HAP-1 (cell line): ENCODE data around the gene CHRNB1.

Experiments
- DNase-seq, 2 experiments: peaks; one replicate each; pipeline ENCODE4 v3.0.0-alpha.2; 2016 to 2020; ENCODE audit warnings: low spot score in 2 of 2
- H3K27me3 ChIP-seq: fragments of 250-450 bp; sonication (Bioruptor Pico); 2 replicates; pipeline ENCODE4 v1.5.1; 2020; ENCODE audit warnings: low read depth, mild to moderate bottlenecking, moderate library complexity
- H3K36me3 ChIP-seq: fragments of 250-450 bp; sonication (Bioruptor Pico); replicated peaks from 2 replicates; pipeline ENCODE4 v1.5.1; 2020; ENCODE audit warnings: mild to moderate bottlenecking
- H3K4me1 ChIP-seq: fragments of 250-450 bp; sonication (Bioruptor Pico); 2 replicates; pipeline ENCODE4 v1.5.1; 2020; ENCODE audit warnings: mild to moderate bottlenecking
- H3K4me3 ChIP-seq: fragments of 250-450 bp; sonication (Bioruptor Pico); 2 replicates; pipeline ENCODE4 v1.5.1; 2020; ENCODE audit warnings: mild to moderate bottlenecking, moderate library complexity
- H3K9me3 ChIP-seq: fragments of 250-450 bp; sonication (Bioruptor Pico); 2 replicates; pipeline ENCODE4 v1.5.1; 2020; ENCODE audit warnings: mild to moderate bottlenecking, moderate library complexity
- in situ Hi-C: fragments of 300-500 bp; cut with MboI; formaldehyde crosslinking; loops from 3 replicates; pipeline ENCODE4 v1.14.3; 2020; ENCODE audit warnings: low sequenced_read_pairs, inconsistent platforms, mixed read lengths

The CHRNB1 gene

GRCh38 chr17:7444682-7445618 is at the start of gene CHRNB1:
TSS of gene CHRNB1 (plus strand) at chr17:7445061. CDS start at chr17:7445128, 67 bp downstream.
- H3K4me3 ChIP-seq, result no peak within 1 kb of the TSS
- H3K4me1 ChIP-seq, result no peaks in the 10 kb centered on the region
- H3K27me3 ChIP-seq, result no peaks in the 10 kb centered on the region
- in situ Hi-C loops, result no loop called here
- H3K36me3 ChIP-seq, result no peaks in the 10 kb centered on the region
- no peak for DNase-seq
- H3K9me3 ChIP-seq, result no peaks in the 10 kb centered on the region

- Histone ChIP-seq H3K9me3 (no peaks in the 10 kb centered on the region), H3K4me3 (no peak overlapping the region), H3K27me3 (no peaks in the 10 kb centered on the region), H3K4me1 (peaks cover 6% of the 10 kb centered on the region), H3K36me3 (no peaks in the 10 kb centered on the region; the same call in 1 of the 2 replicates)
- no peak for DNase-seq
- in situ Hi-C loops, result no loop called here
Measured at GRCh38 chr17:7396147-7396546, 48.7 kb upstream of the CHRNB1 start.

GRCh38 chr17:7398612-7399011 is 46.2 kb upstream of the CHRNB1 start:
- H3K4me3 ChIP-seq, result no peak overlapping the region
- no peaks in the 10 kb centered on the region for H3K9me3 ChIP-seq
- in situ Hi-C loops, result no loop called here
- H3K36me3 ChIP-seq, result peaks cover 5% of the 10 kb centered on the region; the same call in 1 of the 2 replicates
- no peaks in the 10 kb centered on the region for H3K27me3 ChIP-seq
- no peak for DNase-seq
- H3K4me1 ChIP-seq, result peaks cover 13% of the 10 kb centered on the region

- H3K27me3 ChIP-seq, result no peaks in the 10 kb centered on the region
- no peaks in the 10 kb centered on the region for H3K9me3 ChIP-seq
- H3K4me1 ChIP-seq, result peaks cover 6% of the 10 kb centered on the region
- peak overlapping the region; percentile 69 for H3K4me3 ChIP-seq
- in situ Hi-C loops, result no loop called here
- DNase-seq, result peak; percentile 10 to 79
- peaks cover 5% of the 10 kb centered on the region; the same call in 1 of the 2 replicates for H3K36me3 ChIP-seq
Measured at GRCh38 chr17:7403043-7403726, 41.7 kb upstream of the CHRNB1 start.

GRCh38 chr17:7403727-7403976 is 41.2 kb upstream of the CHRNB1 start:
- DNase-seq, result no peak
- Histone ChIP-seq H3K4me1 (peaks cover 6% of the 10 kb centered on the region), H3K4me3 (peak overlapping the region; percentile 69), H3K9me3 (no peaks in the 10 kb centered on the region), H3K27me3 (no peaks in the 10 kb centered on the region), H3K36me3 (peaks cover 5% of the 10 kb centered on the region; the same call in 1 of the 2 replicates)
- in situ Hi-C loops, result no loop called here

GRCh38 chr17:7403977-7404736 is 40.7 kb upstream of the CHRNB1 start, which contains the start of gene TMEM256:
TSS of gene TMEM256 (minus strand) at chr17:7404097. CDS start at chr17:7404084, 13 bp downstream.
- Histone ChIP-seq H3K27me3 (no peaks in the 10 kb centered on the region), H3K4me3 (peak within 1 kb of the TSS; percentile 69), H3K36me3 (peaks cover 5% of the 10 kb centered on the region; the same call in 1 of the 2 replicates), H3K9me3 (no peaks in the 10 kb centered on the region), H3K4me1 (peaks cover 6% of the 10 kb centered on the region)
- peak; percentile 99 for DNase-seq
- in situ Hi-C loops, result no loop called here

GRCh38 chr17:7404737-7405349 is 40.0 kb upstream of the CHRNB1 start:
- in situ Hi-C loops, result no loop called here
- peak in 1 of 2 experiments; percentile 74 for DNase-seq

GRCh38 chr17:7405350-7406234 is 39.3 kb upstream of the CHRNB1 start:
- peak in 1 of 2 experiments; percentile 40 for DNase-seq
- in situ Hi-C loops, result no loop called here
- Histone ChIP-seq H3K9me3 (no peaks in the 10 kb centered on the region), H3K4me3 (peak overlapping the region; percentile 69), H3K4me1 (peaks cover 6% of the 10 kb centered on the region), H3K36me3 (peaks cover 14% of the 10 kb centered on the region), H3K27me3 (no peaks in the 10 kb centered on the region)

More at GRCh38 chr17:7404737-7405349, 40.0 kb upstream of the CHRNB1 start:
- H3K27me3 ChIP-seq, result no peaks in the 10 kb centered on the region
- H3K4me3 ChIP-seq, result peak overlapping the region; percentile 69
- no peaks in the 10 kb centered on the region for H3K9me3 ChIP-seq
- peaks cover 6% of the 10 kb centered on the region for H3K4me1 ChIP-seq
- peaks cover 10% of the 10 kb centered on the region for H3K36me3 ChIP-seq

- peak in 1 of 2 experiments; percentile 26 for DNase-seq
- in situ Hi-C loops, result no loop called here
- no peaks in the 10 kb centered on the region for H3K27me3 ChIP-seq
- H3K9me3 ChIP-seq, result no peaks in the 10 kb centered on the region
- peak overlapping the region; percentile 69 for H3K4me3 ChIP-seq
- H3K36me3 ChIP-seq, result peaks cover 14% of the 10 kb centered on the region
- peaks cover 6% of the 10 kb centered on the region for H3K4me1 ChIP-seq
Measured at GRCh38 chr17:7406235-7406825, 38.5 kb upstream of the CHRNB1 start.

- H3K4me3 ChIP-seq, result no peak overlapping the region
- in situ Hi-C loops, result no loop called here
Measured at GRCh38 chr17:7407082-7407481, 37.8 kb upstream of the CHRNB1 start.

GRCh38 chr17:7407485-7408251 is 37.2 kb upstream of the CHRNB1 start, which contains the start of gene NLGN2:
TSS of gene NLGN2 (plus strand) at chr17:7407845. CDS start at chr17:7408256, 411 bp downstream.
- H3K9me3 ChIP-seq, result no peaks in the 10 kb centered on the region
- peaks cover 5% of the 10 kb centered on the region for H3K4me1 ChIP-seq
- DNase-seq, result no peak
- H3K27me3 ChIP-seq, result no peaks in the 10 kb centered on the region
- in situ Hi-C loops, result no loop called here
- no peak within 1 kb of the TSS for H3K4me3 ChIP-seq
- peaks cover 10% of the 10 kb centered on the region for H3K36me3 ChIP-seq

More at GRCh38 chr17:7407082-7407481, 37.8 kb upstream of the CHRNB1 start:
- peaks cover 6% of the 10 kb centered on the region for H3K4me1 ChIP-seq
- no peaks in the 10 kb centered on the region for H3K9me3 ChIP-seq
- H3K27me3 ChIP-seq, result no peaks in the 10 kb centered on the region
- no peak for DNase-seq
- H3K36me3 ChIP-seq, result peaks cover 12% of the 10 kb centered on the region
